Ammon's horn (tissue), 1 donor: Measurements from ENCODE around the gene FAM234A.

ENCODE experiments used
- DNase-seq: peaks from one replicate; pipeline ENCODE4 v3.0.0-alpha.2; 2016; ENCODE audit warnings: low spot score

The FAM234A gene

GRCh38 chr16:301235-301634, 66.6 kb downstream of the FAM234A start:
- DNase-seq = no peak

GRCh38 chr16:301950-302349, 67.3 kb downstream of the FAM234A start:
- no peak for DNase-seq

- DNase-seq = no peak
These were observed 69.3 kb downstream of the FAM234A start for GRCh38 chr16:303760-304505.

- DNase-seq = peak; percentile 55
These were observed 71.5 kb downstream of the FAM234A start for GRCh38 chr16:305916-306626.

GRCh38 chr16:306911-307370, 72.3 kb downstream of the FAM234A start:
- DNase-seq = peak; percentile 50

- DNase-seq = no peak
These were observed 73.2 kb downstream of the FAM234A start for GRCh38 chr16:307691-308312.

- no peak for DNase-seq
These were observed 74.9 kb downstream of the FAM234A start for GRCh38 chr16:309476-309875.

GRCh38 chr16:311725-312124, 77.1 kb downstream of the FAM234A start:
- no peak for DNase-seq

GRCh38 chr16:314351-314750, 79.7 kb downstream of the FAM234A start:
- DNase-seq = no peak

GRCh38 chr16:314795-315299, 80.2 kb downstream of the FAM234A start:
- no peak for DNase-seq
